CD4-positive, CD25-positive, alpha-beta regulatory T cell (primary cell): ENCODE data around the gene ANKRD1. TPM values are rescaled to one million over a fixed set of nuclear protein-coding genes. Genes with fewer than 3 reads are reported as not detected.

Experiments used
- ATAC-seq, 2 donors: fragments of 150-1000 bp; cut with Tn5 transposase; one replicate each; pipeline ENCODE4 v1.10.0; 2021; ENCODE audit warnings: low read depth in 2 of 2, moderate number of reproducible peaks in 2 of 2, moderate library complexity in 1 of 2
- DNase-seq, 3 donors: peaks; one replicate each; pipeline versions ENCODE4 v3.0.0 to v3.0.0-alpha.2; 2012 to 2022; ENCODE audit warnings: mixed read lengths in 1 of 3
- H3K27ac ChIP-seq: one replicate; pipeline ENCODE4 v1.7.0; 2013; ENCODE audit warnings: mild to moderate bottlenecking, low read length; ENCODE audit not compliant: insufficient read depth, poor library complexity, severe bottlenecking
- H3K27me3 ChIP-seq: one replicate; pipeline ENCODE4 v1.7.0; 2013; ENCODE audit warnings: low read length; ENCODE audit not compliant: control insufficient read depth, insufficient read depth
- H3K36me3 ChIP-seq: one replicate; pipeline ENCODE4 v1.7.0; 2013; ENCODE audit warnings: mild to moderate bottlenecking, low read length, moderate library complexity; ENCODE audit not compliant: control insufficient read depth, insufficient read depth
- H3K4me1 ChIP-seq: 2 replicates; pipeline ENCODE4 v1.7.0; 2013; ENCODE audit warnings: mild to moderate bottlenecking, low read length; ENCODE audit not compliant: insufficient read depth, control insufficient read depth, poor library complexity, severe bottlenecking
- H3K4me3 ChIP-seq: one replicate; pipeline ENCODE4 v1.7.0; 2013; ENCODE audit warnings: low read depth, mild to moderate bottlenecking, low read length, moderate library complexity
- H3K9me3 ChIP-seq, 2 experiments: 1 replicate in 1 of 2; 2 replicates in 1 of 2; pipeline ENCODE4 v1.7.0; 2013; ENCODE audit warnings: low read length in 2 of 2, mild to moderate bottlenecking in 1 of 2, moderate library complexity in 1 of 2; ENCODE audit not compliant: control insufficient read depth in 2 of 2
- H3K27ac Mint-ChIP-seq, 3 donors: one replicate each; pipeline ENCODE4 v1.8.0; 2020 to 2022; ENCODE audit warnings: mild to moderate bottlenecking in 3 of 3, mixed read lengths in 3 of 3, moderate library complexity in 2 of 3
- H3K27me3 Mint-ChIP-seq: one replicate; pipeline ENCODE4 v1.8.0; 2022; ENCODE audit warnings: mild to moderate bottlenecking, mixed read lengths
- H3K36me3 Mint-ChIP-seq: one replicate; pipeline ENCODE4 v1.8.0; 2020; ENCODE audit warnings: mixed read lengths
- H3K4me1 Mint-ChIP-seq, 4 donors: one replicate each; pipeline ENCODE4 v1.8.0; 2020 to 2022; ENCODE audit warnings: mixed read lengths in 4 of 4, mild to moderate bottlenecking in 1 of 4
- H3K4me3 Mint-ChIP-seq, 4 donors: one replicate each; pipeline ENCODE4 v1.8.0; 2020 to 2022; ENCODE audit warnings: mild to moderate bottlenecking in 4 of 4, mixed read lengths in 4 of 4, moderate library complexity in 3 of 4
- H3K9me3 Mint-ChIP-seq, 7 donors: one replicate each; pipeline ENCODE4 v1.8.0; 2020 to 2022; ENCODE audit warnings: mixed read lengths in 7 of 7, mild to moderate bottlenecking in 3 of 7, moderate library complexity in 2 of 7
- polyA plus RNA-seq, 4 donors: library from polyadenylated mRNA; unstranded; fragments of 300-500 nt; fragmentation: Illumina TruSeq; gene quantifications; one replicate each; pipeline ENCODE4 v1.2.3, GENCODE V29; 2021
- total RNA-seq: library from RNA; stranded (reverse); gene quantifications from one replicate; pipeline ENCODE4 v1.2.3, GENCODE V29; 2022

The ANKRD1 gene
- total and polyA plus RNA-seq, 5 donors from 2014 or later: not detected

GRCh38 chr10:90930971-90931871 is 10.3 kb upstream of the ANKRD1 start:
- DNase-seq (no peak), ATAC-seq (no peak)
- H3K9me3 Mint-ChIP-seq: no peaks in the 10 kb centered on the region
- H3K36me3 ChIP-seq: no peaks in the 10 kb centered on the region
- no peaks in the 10 kb centered on the region for H3K4me1 ChIP-seq
- H3K4me1 Mint-ChIP-seq: no peaks in the 10 kb centered on the region
- H3K4me3 Mint-ChIP-seq: no peak overlapping the region
- H3K9me3 ChIP-seq: no peaks in the 10 kb centered on the region
- H3K27me3 ChIP-seq: peaks cover 3% of the 10 kb centered on the region
- peaks cover 8% of the 10 kb centered on the region for H3K27me3 Mint-ChIP-seq
- H3K27ac Mint-ChIP-seq: no peak overlapping the region
- H3K4me3 ChIP-seq: no peak overlapping the region
- no peak overlapping the region for H3K27ac ChIP-seq
- no peaks in the 10 kb centered on the region for H3K36me3 Mint-ChIP-seq

- DNase-seq: no peak
- Mint-ChIP-seq H3K9me3 (no peaks in the 10 kb centered on the region), H3K36me3 (no peaks in the 10 kb centered on the region), H3K4me1 (no peaks in the 10 kb centered on the region), H3K4me3 (no peak overlapping the region), H3K27me3 (peaks cover 8% of the 10 kb centered on the region), H3K27ac (no peak overlapping the region)
- Histone ChIP-seq H3K4me3 (no peak overlapping the region), H3K4me1 (no peaks in the 10 kb centered on the region), H3K27ac (no peak overlapping the region), H3K27me3 (peaks cover 2% of the 10 kb centered on the region), H3K36me3 (no peaks in the 10 kb centered on the region), H3K9me3 (no peaks in the 10 kb centered on the region)
- no peak for ATAC-seq
These were observed 9.4 kb upstream of the ANKRD1 start for GRCh38 chr10:90930070-90930837.

GRCh38 chr10:90929179-90929578 is 8.3 kb upstream of the ANKRD1 start:
- no peak overlapping the region for H3K4me3 ChIP-seq
- H3K36me3 Mint-ChIP-seq: no peaks in the 10 kb centered on the region
- no peak overlapping the region for H3K27ac ChIP-seq
- no peaks in the 10 kb centered on the region for H3K9me3 Mint-ChIP-seq
- ATAC-seq (no peak), DNase-seq (no peak)
- no peak overlapping the region for H3K4me3 Mint-ChIP-seq
- no peaks in the 10 kb centered on the region for H3K9me3 ChIP-seq
- no peak overlapping the region for H3K27ac Mint-ChIP-seq
- H3K27me3 Mint-ChIP-seq: peaks cover 4% of the 10 kb centered on the region
- H3K36me3 ChIP-seq: no peaks in the 10 kb centered on the region
- H3K27me3 ChIP-seq: peaks cover 2% of the 10 kb centered on the region
- H3K4me1 ChIP-seq: no peaks in the 10 kb centered on the region
- no peaks in the 10 kb centered on the region for H3K4me1 Mint-ChIP-seq

GRCh38 chr10:90927293-90927692 is 6.4 kb upstream of the ANKRD1 start:
- H3K27me3 Mint-ChIP-seq: peaks cover 9% of the 10 kb centered on the region

GRCh38 chr10:90925079-90926029 is 4.5 kb upstream of the ANKRD1 start:
- H3K9me3 ChIP-seq: no peaks in the 10 kb centered on the region
- Mint-ChIP-seq H3K4me3 (no peak overlapping the region), H3K4me1 (no peaks in the 10 kb centered on the region), H3K27ac (no peak overlapping the region), H3K9me3 (no peaks in the 10 kb centered on the region), H3K36me3 (no peaks in the 10 kb centered on the region), H3K27me3 (peaks cover 14% of the 10 kb centered on the region)
- no peaks in the 10 kb centered on the region for H3K36me3 ChIP-seq
- DNase-seq: no peak
- peaks cover 3% of the 10 kb centered on the region for H3K27me3 ChIP-seq
- ATAC-seq: no peak
- no peak overlapping the region for H3K4me3 ChIP-seq
- no peaks in the 10 kb centered on the region for H3K4me1 ChIP-seq
- no peak overlapping the region for H3K27ac ChIP-seq

More at GRCh38 chr10:90927293-90927692, 6.4 kb upstream of the ANKRD1 start:
- Mint-ChIP-seq H3K27ac (no peak overlapping the region), H3K36me3 (no peaks in the 10 kb centered on the region), H3K4me3 (no peak overlapping the region), H3K9me3 (no peaks in the 10 kb centered on the region), H3K4me1 (no peaks in the 10 kb centered on the region)
- Histone ChIP-seq H3K4me1 (no peaks in the 10 kb centered on the region), H3K27ac (no peak overlapping the region), H3K4me3 (no peak overlapping the region), H3K27me3 (peaks cover 2% of the 10 kb centered on the region), H3K36me3 (no peaks in the 10 kb centered on the region), H3K9me3 (no peaks in the 10 kb centered on the region)
- no peak for DNase-seq
- ATAC-seq: no peak

GRCh38 chr10:90924552-90924951 is 3.7 kb upstream of the ANKRD1 start:
- H3K27me3 Mint-ChIP-seq: peaks cover 14% of the 10 kb centered on the region
- Histone ChIP-seq H3K9me3 (no peaks in the 10 kb centered on the region), H3K4me3 (no peak overlapping the region), H3K27me3 (peaks cover 6% of the 10 kb centered on the region), H3K27ac (no peak overlapping the region), H3K36me3 (no peaks in the 10 kb centered on the region), H3K4me1 (no peaks in the 10 kb centered on the region)
- no peak overlapping the region for H3K4me3 Mint-ChIP-seq
- DNase-seq (no peak), ATAC-seq (no peak)
- H3K27ac Mint-ChIP-seq: no peak overlapping the region
- no peaks in the 10 kb centered on the region for H3K4me1 Mint-ChIP-seq
- H3K36me3 Mint-ChIP-seq: no peaks in the 10 kb centered on the region
- no peaks in the 10 kb centered on the region for H3K9me3 Mint-ChIP-seq

GRCh38 chr10:90923111-90923731 is 2.3 kb upstream of the ANKRD1 start:
- no peak for ATAC-seq
- H3K4me3 ChIP-seq: no peak overlapping the region
- H3K4me1 ChIP-seq: no peaks in the 10 kb centered on the region
- DNase-seq: no peak
- peaks cover 6% of the 10 kb centered on the region for H3K27me3 ChIP-seq
- H3K27ac Mint-ChIP-seq: no peak overlapping the region
- no peaks in the 10 kb centered on the region for H3K9me3 ChIP-seq
- H3K27me3 Mint-ChIP-seq: peaks cover 15% of the 10 kb centered on the region
- H3K36me3 Mint-ChIP-seq: no peaks in the 10 kb centered on the region
- no peak overlapping the region for H3K4me3 Mint-ChIP-seq
- no peak overlapping the region for H3K27ac ChIP-seq
- H3K9me3 Mint-ChIP-seq: no peaks in the 10 kb centered on the region
- no peaks in the 10 kb centered on the region for H3K36me3 ChIP-seq
- no peaks in the 10 kb centered on the region for H3K4me1 Mint-ChIP-seq
